GM21515 (cell line): Measurements from ENCODE around the gene IRX5.

Experiments used
- ATAC-seq: cut with Tn5 transposase; IDR thresholded peaks from one replicate; pipeline ENCODE4 v1.9.1; 2021; ENCODE audit not compliant: unreplicated experiment

Gene IRX5

DNA sequence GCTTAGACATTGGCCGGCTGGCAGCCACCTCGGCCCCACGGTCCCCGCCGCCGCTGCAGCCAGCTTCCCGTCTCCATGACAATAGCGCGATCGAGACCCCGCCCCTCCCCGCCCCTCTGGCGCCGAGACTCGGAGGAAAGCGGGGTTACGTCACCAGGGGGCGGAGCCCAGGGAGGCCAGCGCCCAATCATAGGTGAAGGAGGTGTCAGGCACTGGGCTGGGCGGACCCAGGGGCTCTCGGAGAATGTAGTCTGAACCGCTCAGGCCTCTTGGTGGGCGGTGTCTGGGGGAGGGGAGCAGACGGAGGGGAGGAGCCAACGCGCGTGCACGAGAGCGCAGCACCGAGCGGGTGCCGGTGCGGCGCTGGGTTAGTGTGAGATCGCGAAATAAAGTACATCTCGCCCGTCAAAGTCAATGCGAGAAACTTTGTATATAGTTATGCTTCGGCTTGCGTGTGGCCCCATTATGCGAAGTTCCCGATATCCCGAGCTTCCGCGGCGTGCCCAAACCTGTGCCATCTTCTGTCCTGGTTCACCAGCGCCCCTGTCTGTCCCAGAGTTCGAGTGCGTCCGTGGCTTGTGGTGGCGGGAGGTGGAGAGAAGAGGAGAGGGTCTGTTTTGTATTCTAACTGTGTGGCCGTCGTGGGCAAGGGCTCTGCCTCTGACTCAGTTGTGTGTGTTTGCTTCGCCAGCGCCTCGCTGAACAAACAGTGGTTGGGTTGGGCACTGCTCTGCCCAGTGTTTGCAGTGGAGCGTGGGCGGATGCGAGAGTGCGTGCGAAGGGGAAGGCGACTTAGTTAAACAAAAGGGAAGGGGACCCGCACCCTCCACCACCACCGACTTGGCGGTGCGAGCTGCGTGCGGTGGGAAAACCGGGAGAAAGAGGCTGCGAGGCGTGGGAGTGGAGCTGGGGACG is 1.3 kb upstream of the IRX5 start:
- ATAC-seq = peak; percentile 92

DNA sequence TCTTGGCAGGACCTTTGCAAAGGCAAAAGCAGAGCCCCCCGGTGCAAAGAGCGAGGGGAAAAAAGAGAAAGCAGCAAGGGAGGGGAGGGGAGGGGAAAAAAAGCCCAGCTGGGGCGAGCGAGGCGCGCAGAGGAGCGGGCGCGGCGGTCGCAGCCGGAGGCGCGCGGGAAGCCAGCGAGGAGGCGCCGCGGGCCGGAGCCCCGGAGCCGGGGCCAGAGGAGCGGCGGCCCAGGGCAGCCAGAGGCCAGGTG is 129 bp downstream of the IRX5 start:
- ATAC-seq = no peak

GRCh38 chr16:54931120-54932014 is 702 bp downstream of the IRX5 start:
- ATAC-seq = no peak

DNA sequence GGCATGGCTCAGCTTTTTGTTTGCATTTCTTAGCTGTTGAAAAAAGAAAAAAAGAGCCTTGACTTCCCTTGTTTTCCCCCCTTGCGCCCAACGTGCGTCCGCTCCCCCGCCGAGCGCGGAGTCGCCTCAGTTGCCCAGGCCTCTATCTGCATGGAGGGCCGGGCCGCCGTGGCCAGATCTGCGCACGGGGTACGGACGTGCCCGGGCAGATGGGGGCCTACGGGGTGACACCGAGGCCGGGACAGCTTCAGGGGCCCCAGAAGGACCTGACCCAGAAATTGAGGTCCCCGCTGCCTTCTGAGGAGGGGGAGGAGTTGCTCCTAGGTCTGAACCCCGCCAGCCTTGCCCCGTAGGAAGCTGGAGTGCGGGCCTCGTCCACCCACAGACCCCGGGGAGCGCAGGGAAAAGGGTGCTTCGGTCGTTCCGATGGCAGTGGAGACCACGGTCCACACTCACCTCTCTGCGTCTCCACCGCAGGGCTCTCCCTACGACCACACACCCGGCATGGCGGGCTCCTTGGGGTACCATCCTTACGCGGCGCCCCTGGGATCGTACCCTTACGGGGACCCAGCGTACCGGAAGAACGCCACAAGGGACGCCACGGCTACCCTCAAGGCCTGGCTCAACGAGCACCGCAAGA is 1.5 kb downstream of the IRX5 start:
- no peak for ATAC-seq

DNA sequence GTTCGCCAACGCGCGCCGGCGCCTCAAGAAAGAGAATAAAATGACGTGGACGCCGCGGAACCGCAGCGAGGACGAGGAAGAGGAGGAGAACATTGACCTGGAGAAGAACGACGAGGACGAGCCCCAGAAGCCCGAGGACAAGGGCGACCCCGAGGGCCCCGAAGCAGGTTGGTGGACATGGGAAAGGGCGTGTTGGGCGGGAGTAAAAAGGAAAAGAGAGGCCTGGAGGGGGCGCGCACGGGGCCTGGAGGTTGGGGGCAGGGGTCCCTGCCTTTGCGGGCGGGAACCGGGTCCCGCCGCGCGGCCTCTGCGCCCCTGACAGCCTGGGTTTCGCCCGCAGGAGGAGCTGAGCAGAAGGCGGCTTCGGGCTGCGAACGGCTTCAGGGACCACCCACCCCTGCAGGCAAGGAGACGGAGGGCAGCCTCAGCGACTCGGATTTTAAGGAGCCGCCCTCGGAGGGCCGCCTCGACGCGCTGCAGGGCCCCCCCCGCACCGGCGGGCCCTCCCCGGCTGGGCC is 2.1 kb downstream of the IRX5 start:
- no peak for ATAC-seq

GRCh38 chr16:54933281-54934011 is 2.8 kb downstream of the IRX5 start:
- ATAC-seq = no peak

- no peak for ATAC-seq
Measured at GRCh38 chr16:54934481-54935265, 4.0 kb downstream of the IRX5 start.

- no peak for ATAC-seq
Measured at GRCh38 chr16:54935266-54935968, 4.8 kb downstream of the IRX5 start.

- ATAC-seq = no peak
Measured at GRCh38 chr16:54936201-54936978, 5.7 kb downstream of the IRX5 start.

DNA sequence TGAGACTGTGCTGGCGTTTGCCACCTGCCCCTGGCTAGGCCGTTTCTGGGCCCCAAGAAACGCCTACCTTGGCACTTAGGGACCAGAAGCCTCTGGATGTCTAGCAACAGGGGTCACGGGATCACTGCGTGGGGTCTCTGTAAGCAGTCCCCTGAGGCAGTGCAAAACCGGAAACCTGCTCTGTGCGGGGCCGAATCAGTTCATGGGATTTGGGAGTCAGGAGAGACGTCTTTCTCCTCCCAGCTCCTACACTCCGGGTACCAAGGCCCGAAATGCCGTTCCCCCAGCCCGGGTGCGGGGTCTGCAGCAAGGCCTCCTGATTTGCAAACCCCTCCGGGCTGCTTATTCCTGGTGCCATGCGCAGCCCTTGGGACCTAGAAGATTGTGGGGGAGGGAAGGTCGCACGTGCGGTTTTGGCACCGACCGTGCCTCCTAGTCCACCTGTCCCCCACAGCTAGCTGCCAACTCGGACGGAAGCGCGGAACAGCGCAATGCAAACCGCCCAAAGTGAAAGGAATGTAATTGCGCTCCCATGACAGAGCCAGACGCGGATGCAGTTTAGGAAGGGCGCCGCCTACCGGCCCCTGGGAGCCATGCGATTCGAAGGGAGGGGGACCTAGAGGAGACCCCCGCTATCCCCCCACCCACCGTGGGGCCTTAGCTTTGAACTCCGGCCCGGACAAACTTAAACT is 6.5 kb downstream of the IRX5 start:
- no peak for ATAC-seq

DNA sequence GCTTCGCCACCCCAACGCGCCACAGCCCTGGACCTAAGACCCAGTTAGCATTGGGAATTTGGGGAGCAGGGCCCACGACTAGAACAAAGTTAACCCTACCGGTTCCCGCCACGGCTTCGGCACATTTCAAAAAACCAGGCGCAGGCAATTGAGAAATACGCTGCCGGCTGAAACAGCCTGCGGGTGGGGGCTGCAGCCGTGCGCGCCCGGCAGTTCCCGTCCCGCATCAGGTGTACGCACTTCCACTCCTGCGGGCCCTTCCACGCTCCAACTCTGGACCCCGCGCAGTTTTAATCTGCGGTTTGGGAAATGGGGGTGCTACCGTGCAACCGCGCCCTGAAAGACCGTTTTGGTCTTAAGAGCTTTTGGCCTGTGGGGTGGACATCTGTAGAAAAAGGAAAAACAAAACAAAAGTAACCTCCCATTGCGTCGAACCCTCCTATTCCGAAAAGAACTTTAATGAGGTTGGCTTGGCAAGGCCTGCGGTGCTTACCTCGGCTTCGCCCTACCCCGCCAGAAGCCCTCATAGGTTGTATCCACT is 7.1 kb downstream of the IRX5 start:
- no peak for ATAC-seq

- no peak for ATAC-seq
Measured at GRCh38 chr16:54938212-54939028, 7.8 kb downstream of the IRX5 start.

DNA sequence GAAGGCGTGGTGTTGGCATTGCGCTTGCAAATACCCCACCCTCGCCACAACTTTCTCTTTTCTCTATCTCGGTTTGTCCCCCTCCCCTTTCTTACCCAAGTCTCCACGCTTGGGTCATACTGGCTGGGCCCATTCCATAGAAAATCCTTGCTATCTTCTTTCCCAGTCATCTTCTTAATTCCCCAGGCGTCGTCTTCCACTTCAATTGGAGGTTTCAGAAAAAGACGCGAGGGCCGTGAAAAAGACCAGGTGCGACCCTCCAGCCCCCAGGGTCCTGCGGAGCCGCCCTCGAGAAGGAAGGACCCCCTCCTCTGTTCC is 8.3 kb downstream of the IRX5 start:
- ATAC-seq = no peak

DNA sequence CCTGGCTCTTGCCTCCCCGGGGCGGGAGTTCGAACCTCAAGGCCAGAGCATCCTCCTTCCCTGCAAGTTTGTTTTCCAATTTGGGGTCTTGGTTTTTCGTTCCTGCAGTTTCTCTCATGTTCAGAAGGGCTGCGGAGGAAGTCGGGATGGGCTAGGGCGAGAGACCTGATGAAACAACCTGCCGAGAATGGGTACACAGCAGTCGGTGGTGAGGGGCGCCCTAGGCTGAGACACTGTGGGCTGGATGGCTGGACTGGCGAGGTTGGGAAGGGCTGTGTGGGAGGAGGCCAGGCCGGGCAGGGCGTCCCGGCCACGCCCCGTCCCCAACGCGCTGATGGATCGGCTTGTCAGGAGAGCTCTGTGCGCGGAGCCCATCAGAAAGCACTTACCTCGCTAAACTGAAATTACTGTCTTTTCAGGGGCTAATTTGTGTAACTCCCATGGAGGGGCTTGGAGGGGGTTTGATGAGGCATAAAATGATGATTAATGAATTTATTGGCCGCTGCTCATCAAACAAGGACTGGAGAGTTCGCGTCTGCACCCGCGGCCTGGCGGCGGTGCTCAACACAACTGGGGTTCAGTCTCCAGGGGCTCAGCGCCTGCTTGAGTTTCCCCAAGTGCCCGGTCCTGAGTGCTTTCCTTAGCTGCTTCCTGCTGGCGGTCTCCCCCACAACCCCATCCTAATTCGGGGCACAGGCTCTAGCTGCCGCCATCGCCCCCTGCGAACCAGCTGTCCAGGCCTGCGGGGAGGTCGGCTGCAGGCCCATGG is 9.0 kb downstream of the IRX5 start:
- ATAC-seq = no peak

DNA sequence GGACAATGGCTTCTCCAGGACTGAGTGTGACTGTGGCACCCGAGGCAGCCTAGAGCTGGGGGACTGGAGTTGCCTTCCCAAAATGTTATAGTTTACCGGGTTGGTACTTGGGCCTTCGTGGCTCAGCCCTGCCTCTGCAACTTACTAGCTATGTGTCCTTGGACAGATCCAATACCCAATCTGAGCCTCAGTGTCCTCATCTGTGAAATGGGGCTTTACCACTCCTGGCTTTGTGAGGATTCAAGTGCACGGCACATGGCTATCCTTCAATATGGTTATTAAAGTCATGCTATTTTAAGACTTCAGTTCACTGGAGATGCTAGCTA is 9.6 kb downstream of the IRX5 start:
- no peak for ATAC-seq

DNA sequence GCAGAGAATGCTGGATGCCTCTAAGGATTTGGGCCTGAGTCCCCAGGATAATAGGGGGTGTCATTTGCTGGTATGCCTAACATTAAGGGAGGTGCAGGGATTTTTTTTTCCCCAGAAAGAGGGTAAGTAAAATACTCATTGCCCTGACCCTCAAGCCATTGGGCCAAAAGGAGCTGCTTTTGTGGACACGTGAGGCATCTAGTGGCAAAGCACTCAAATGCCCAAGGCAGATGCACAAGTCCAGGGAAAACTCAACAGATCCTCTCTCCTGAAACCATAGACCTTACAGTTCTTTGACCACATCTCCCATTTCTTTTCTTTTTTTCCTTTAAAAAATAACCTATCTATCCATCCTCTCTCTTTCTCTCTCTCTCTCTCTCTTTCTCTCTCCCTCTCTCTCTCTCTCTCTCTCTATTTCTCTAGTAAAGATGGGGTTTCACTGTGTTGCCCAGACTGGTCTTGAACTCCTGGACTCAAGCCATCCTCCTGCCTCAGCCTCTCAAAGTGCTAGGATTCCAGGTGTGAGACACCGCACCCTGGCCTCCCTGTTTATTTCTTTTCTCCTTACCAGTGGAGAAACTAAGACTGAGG is 11.8 kb downstream of the IRX5 start:
- ATAC-seq = no peak
